ENCODE data around the gene INSYN2B. TPM values are rescaled to one million over a fixed set of nuclear protein-coding genes. Genes with fewer than 3 reads are reported as not detected.

Gene INSYN2B
- polyA plus RNA-seq, 1 experiment: 2.0 TPM

DNA sequence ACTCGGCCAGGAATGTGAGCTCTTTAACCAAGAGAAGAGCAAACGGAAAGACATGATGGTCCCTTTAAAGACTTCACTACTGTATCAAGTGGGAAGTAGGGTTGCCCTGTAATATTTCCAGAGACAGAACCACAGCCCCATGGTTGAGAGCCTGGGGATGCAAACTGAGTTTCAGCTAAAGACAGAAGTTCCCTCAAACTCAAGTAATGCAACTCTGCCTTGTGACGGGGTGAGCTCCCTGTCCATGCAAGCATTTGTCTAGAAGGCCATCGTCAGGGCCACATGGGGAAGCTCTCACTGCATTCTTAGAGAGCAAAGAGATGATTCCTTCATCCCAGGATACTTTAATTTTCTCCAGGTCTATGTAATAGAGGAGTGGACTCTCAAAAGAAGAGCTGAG, 82.8 kb downstream of the INSYN2B start:
- ChIA-PET CTCF (interaction anchor here (0.7 to 3.0 kb wide), 4 partner anchors 10 to 174 kb away, joined by 3 to 11 read pairs (median 4); partner anchors contain the start of gene INSYN2B), POLR2A (no interaction called here)
- no peak for DNase-seq (ENCODE audit: low read depth)
- no peak overlapping the region for H3K4me3 ChIP-seq (ENCODE audit: low read depth, low read length)
- no peaks in the 10 kb centered on the region for H3K27me3 ChIP-seq (ENCODE audit: control insufficient read depth, insufficient read depth, low read length)
- no peaks in the 10 kb centered on the region for H3K36me3 ChIP-seq (ENCODE audit: control insufficient read depth, insufficient read depth, low read length)
- TF ChIP-seq, protein P1, sequence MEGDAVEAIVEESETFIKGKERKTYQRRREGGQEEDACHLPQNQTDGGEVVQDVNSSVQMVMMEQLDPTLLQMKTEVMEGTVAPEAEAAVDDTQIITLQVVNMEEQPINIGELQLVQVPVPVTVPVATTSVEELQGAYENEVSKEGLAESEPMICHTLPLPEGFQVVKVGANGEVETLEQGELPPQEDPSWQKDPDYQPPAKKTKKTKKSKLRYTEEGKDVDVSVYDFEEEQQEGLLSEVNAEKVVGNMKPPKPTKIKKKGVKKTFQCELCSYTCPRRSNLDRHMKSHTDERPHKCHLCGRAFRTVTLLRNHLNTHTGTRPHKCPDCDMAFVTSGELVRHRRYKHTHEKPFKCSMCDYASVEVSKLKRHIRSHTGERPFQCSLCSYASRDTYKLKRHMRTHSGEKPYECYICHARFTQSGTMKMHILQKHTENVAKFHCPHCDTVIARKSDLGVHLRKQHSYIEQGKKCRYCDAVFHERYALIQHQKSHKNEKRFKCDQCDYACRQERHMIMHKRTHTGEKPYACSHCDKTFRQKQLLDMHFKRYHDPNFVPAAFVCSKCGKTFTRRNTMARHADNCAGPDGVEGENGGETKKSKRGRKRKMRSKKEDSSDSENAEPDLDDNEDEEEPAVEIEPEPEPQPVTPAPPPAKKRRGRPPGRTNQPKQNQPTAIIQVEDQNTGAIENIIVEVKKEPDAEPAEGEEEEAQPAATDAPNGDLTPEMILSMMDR (IDR thresholded peaks at IDR 0.05; ENCODE audit: insufficient read depth, low read depth, low read length): no peak

DNA sequence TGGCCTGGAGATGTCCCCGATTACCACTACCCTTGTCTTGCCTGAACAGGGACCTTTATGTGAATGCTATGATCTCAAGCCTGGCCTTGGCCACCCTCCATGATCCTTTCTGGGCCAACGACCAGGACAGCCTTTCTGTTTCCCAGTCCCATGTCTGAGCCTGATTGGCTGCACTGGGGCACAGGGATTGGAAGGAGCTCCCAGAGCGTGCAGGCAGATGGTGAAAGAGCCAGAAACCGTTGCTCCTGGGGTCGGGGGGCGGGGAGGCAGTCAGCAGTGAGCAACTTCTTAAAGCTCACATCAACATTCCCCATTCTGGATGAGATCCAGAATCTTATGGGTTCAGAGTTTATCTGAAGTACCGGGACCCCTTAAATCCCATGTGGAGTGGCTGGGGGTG, 84.4 kb downstream of the INSYN2B start:
- DNase-seq (ENCODE audit: low read depth): no peak
- Histone ChIP-seq H3K27me3 (ENCODE audit: control insufficient read depth, insufficient read depth, low read length) (no peaks in the 10 kb centered on the region), H3K36me3 (ENCODE audit: control insufficient read depth, insufficient read depth, low read length) (no peaks in the 10 kb centered on the region), H3K4me3 (ENCODE audit: low read depth, low read length) (no peak overlapping the region)
- POLR2A ChIA-PET: no interaction called here
- TF ChIP-seq, protein P1 (IDR thresholded peaks at IDR 0.05; ENCODE audit: insufficient read depth, low read depth, low read length): no peak
- CTCF ChIA-PET: interaction anchor here (0.6 to 3.0 kb wide), 5 partner anchors 10 to 144 kb away, joined by 3 to 11 read pairs (median 4); partner anchors contain the start of gene INSYN2B

GRCh38 chr5:169893571-169893970, 86.7 kb downstream of the INSYN2B start:
- Histone ChIP-seq H3K36me3 (ENCODE audit: control insufficient read depth, insufficient read depth, low read length) (no peaks in the 10 kb centered on the region), H3K27me3 (ENCODE audit: control insufficient read depth, insufficient read depth, low read length) (no peaks in the 10 kb centered on the region), H3K4me3 (ENCODE audit: low read depth, low read length) (no peak overlapping the region)
- TF ChIP-seq, protein P1 (IDR thresholded peaks at IDR 0.05; ENCODE audit: insufficient read depth, low read depth, low read length): no peak
- ChIA-PET POLR2A (no interaction called here), CTCF (no interaction called here)
- DNase-seq (ENCODE audit: low read depth): no peak

- DNase-seq (ENCODE audit: low read depth): no peak
- no peak overlapping the region for H3K4me3 ChIP-seq (ENCODE audit: low read depth, low read length)
- POLR2A ChIA-PET: no interaction called here
- H3K36me3 ChIP-seq (ENCODE audit: control insufficient read depth, insufficient read depth, low read length): no peaks in the 10 kb centered on the region
- TF ChIP-seq, protein P1 (IDR thresholded peaks at IDR 0.05; ENCODE audit: insufficient read depth, low read depth, low read length): no peak
- H3K27me3 ChIP-seq (ENCODE audit: control insufficient read depth, insufficient read depth, low read length): no peaks in the 10 kb centered on the region
- CTCF ChIA-PET: no interaction called here
Observed at GRCh38 chr5:169893010-169893409, 87.3 kb downstream of the INSYN2B start.

GRCh38 chr5:169889572-169889971, 90.7 kb downstream of the INSYN2B start:
- Histone ChIP-seq H3K4me3 (ENCODE audit: low read depth, low read length) (no peak overlapping the region), H3K27me3 (ENCODE audit: control insufficient read depth, insufficient read depth, low read length) (no peaks in the 10 kb centered on the region), H3K36me3 (ENCODE audit: control insufficient read depth, insufficient read depth, low read length) (no peaks in the 10 kb centered on the region)
- TF ChIP-seq, protein P1 (IDR thresholded peaks at IDR 0.05; ENCODE audit: insufficient read depth, low read depth, low read length): no peak
- POLR2A ChIA-PET: no interaction called here
- DNase-seq (ENCODE audit: low read depth): no peak
- CTCF ChIA-PET: no interaction called here

Measured in BJ (cell line).